ENCODE data around the gene TIMM21. TPM values are rescaled to one million over a fixed set of nuclear protein-coding genes. Genes with fewer than 3 reads are reported as not detected.

Gene TIMM21
- total RNA-seq, 1 experiment from 2014 or later: 15.6 TPM

- no peaks in the 10 kb centered on the region for H3K36me3 Mint-ChIP-seq (ENCODE audit: insufficient read depth, unreplicated experiment)
- H3K9me3 ChIP-seq: no peaks in the 10 kb centered on the region
- intact Hi-C loops (cut with micrococcal nuclease; ENCODE audit: unreplicated experiment): no loop called here
- DNase-seq: no peak
- H3K27me3 ChIP-seq (replicated peaks; ENCODE audit: control insufficient read depth, insufficient read depth, low read length): no peaks in the 10 kb centered on the region
- BruUV-seq (replicated peaks): no TSS peak
- H3K4me1 Mint-ChIP-seq (ENCODE audit: low read depth, unreplicated experiment): no peaks in the 10 kb centered on the region
- TF ChIP-seq CTCF (IDR thresholded peaks at IDR 0.05; ENCODE audit: insufficient read depth in 1 of 2, low read depth in 1 of 2, low read length in 1 of 2, severe bottlenecking in 1 of 2, unreplicated experiment in 1 of 2): no peak
- no peak overlapping the region for H3K27ac Mint-ChIP-seq (ENCODE audit: unreplicated experiment)
- peaks cover 3% of the 10 kb centered on the region for H3K27me3 Mint-ChIP-seq (ENCODE audit: insufficient read depth, unreplicated experiment)
- POLR2A ChIA-PET: no interaction called here
- CTCF ChIA-PET: no interaction called here
- no peaks in the 10 kb centered on the region for H3K4me1 ChIP-seq
- no peaks in the 10 kb centered on the region for H3K9me3 Mint-ChIP-seq (ENCODE audit: unreplicated experiment)
- H3K4me3 Mint-ChIP-seq (ENCODE audit: unreplicated experiment): no peak overlapping the region
- no peak overlapping the region for H3K4me3 ChIP-seq (ENCODE audit: low read depth, low read length)
- no peaks in the 10 kb centered on the region for H3K36me3 ChIP-seq (ENCODE audit: control insufficient read depth, insufficient read depth, low read length)
Measured at GRCh38 chr18:74183130-74183529, 34.8 kb downstream of the TIMM21 start.

- peaks cover 3% of the 10 kb centered on the region for H3K27me3 Mint-ChIP-seq (ENCODE audit: insufficient read depth, unreplicated experiment)
- DNase-seq: no peak
- H3K4me1 ChIP-seq: no peaks in the 10 kb centered on the region
- H3K27ac Mint-ChIP-seq (ENCODE audit: unreplicated experiment): no peak overlapping the region
- H3K27me3 ChIP-seq (replicated peaks; ENCODE audit: control insufficient read depth, insufficient read depth, low read length): no peaks in the 10 kb centered on the region
- no TSS peak for BruUV-seq (replicated peaks)
- no peaks in the 10 kb centered on the region for H3K36me3 ChIP-seq (ENCODE audit: control insufficient read depth, insufficient read depth, low read length)
- no peaks in the 10 kb centered on the region for H3K36me3 Mint-ChIP-seq (ENCODE audit: insufficient read depth, unreplicated experiment)
- ChIA-PET CTCF (no interaction called here), POLR2A (no interaction called here)
- H3K9me3 ChIP-seq: no peaks in the 10 kb centered on the region
- no peaks in the 10 kb centered on the region for H3K4me1 Mint-ChIP-seq (ENCODE audit: low read depth, unreplicated experiment)
- H3K9me3 Mint-ChIP-seq (ENCODE audit: unreplicated experiment): no peaks in the 10 kb centered on the region
- no peak overlapping the region for H3K4me3 Mint-ChIP-seq (ENCODE audit: unreplicated experiment)
- intact Hi-C loops (cut with micrococcal nuclease; ENCODE audit: unreplicated experiment): no loop called here
- H3K4me3 ChIP-seq (ENCODE audit: low read depth, low read length): no peak overlapping the region
- no peak for TF ChIP-seq CTCF (IDR thresholded peaks at IDR 0.05; ENCODE audit: insufficient read depth in 1 of 2, low read depth in 1 of 2, low read length in 1 of 2, severe bottlenecking in 1 of 2, unreplicated experiment in 1 of 2)
Measured at GRCh38 chr18:74184875-74185274, 36.6 kb downstream of the TIMM21 start.

GRCh38 chr18:74185860-74186259 is 37.5 kb downstream of the TIMM21 start:
- POLR2A ChIA-PET: no interaction called here
- Histone ChIP-seq H3K9me3 (no peaks in the 10 kb centered on the region), H3K4me3 (ENCODE audit: low read depth, low read length) (no peak overlapping the region), H3K36me3 (ENCODE audit: control insufficient read depth, insufficient read depth, low read length) (no peaks in the 10 kb centered on the region), H3K27me3 (replicated peaks; ENCODE audit: control insufficient read depth, insufficient read depth, low read length) (no peaks in the 10 kb centered on the region), H3K4me1 (no peaks in the 10 kb centered on the region)
- Mint-ChIP-seq H3K9me3 (ENCODE audit: unreplicated experiment) (no peaks in the 10 kb centered on the region), H3K4me1 (ENCODE audit: low read depth, unreplicated experiment) (no peaks in the 10 kb centered on the region), H3K27ac (ENCODE audit: unreplicated experiment) (no peak overlapping the region), H3K4me3 (ENCODE audit: unreplicated experiment) (no peak overlapping the region), H3K27me3 (ENCODE audit: insufficient read depth, unreplicated experiment) (peaks cover 3% of the 10 kb centered on the region), H3K36me3 (ENCODE audit: insufficient read depth, unreplicated experiment) (no peaks in the 10 kb centered on the region)
- BruUV-seq (replicated peaks): no TSS peak
- CTCF ChIA-PET: no interaction called here
- TF ChIP-seq CTCF (IDR thresholded peaks at IDR 0.05; ENCODE audit: insufficient read depth in 1 of 2, low read depth in 1 of 2, low read length in 1 of 2, severe bottlenecking in 1 of 2, unreplicated experiment in 1 of 2): no peak
- intact Hi-C loops (cut with micrococcal nuclease; ENCODE audit: unreplicated experiment): no loop called here
- no peak for DNase-seq

All from Caco-2 (cell line).